HepG2 (cell line): ENCODE measurements around the gene SGCE. TPM values are rescaled to one million over a fixed set of nuclear protein-coding genes. Genes with fewer than 3 reads are reported as not detected.

Experiments used
- ATAC-seq: fragments of 200-7000 bp; cut with Tn5 transposase; 3 replicates; pipeline ENCODE4 v1.9.1; 2020; ENCODE audit warnings: mild to moderate bottlenecking, moderate library complexity
- BruUV-seq: library from RNA; stranded (reverse); fragments of 400-500 nt; replicated peaks from 2 replicates; lab custom pipeline; 2021; lab: Mats Ljungman, UMichigan
- CTCF ChIA-PET: fragments of 300-600 bp; formaldehyde crosslinking; extraction: SDS; loops from one replicate; lab custom pipeline; 2021; ENCODE audit warnings: low total read pairs, inconsistent platforms, low intra/inter-chr PET ratio; lab: Yijun Ruan, JAX
- POLR2A ChIA-PET: fragments of 350-600 bp; sonication (Branson Sonifier 250); formaldehyde crosslinking; loops from one replicate; lab custom pipeline; 2020; ENCODE audit warnings: antibody characterized with exemption, inconsistent platforms; lab: Yijun Ruan, JAX
- DNase-seq: peaks from one replicate; pipeline ENCODE4 v3.0.0-alpha.2; 2015; ENCODE audit warnings: low spot score
- FAIRE-seq: peaks from 3 replicates; lab custom pipeline; 2011; peaks lifted over from hg19 to GRCh38; lab: Jason Lieb, UNC
- H2AFZ ChIP-seq: one replicate; pipeline ENCODE4 v1.6.1; 2011; ENCODE audit warnings: low read length, inconsistent platforms
- H3K27ac ChIP-seq: fragments of 300-600 bp; 3 replicates; pipeline ENCODE4 v1.8.0; 2011; ENCODE audit warnings: mixed run types, mild to moderate bottlenecking, mixed read lengths, low read length, inconsistent platforms; ENCODE audit not compliant: insufficient read depth; ENCODE audit errors: extremely low read length
- H3K27me3 ChIP-seq, 2 experiments: fragments of 200-600 bp in 1 of 2; 2 replicates in 1 of 2; 3 replicates in 1 of 2; pipeline versions ENCODE4 v1.6.0 to v1.8.0; 2011; ENCODE audit warnings: low read length in 2 of 2, mild to moderate bottlenecking in 2 of 2, moderate library complexity in 2 of 2, inconsistent platforms in 1 of 2; ENCODE audit not compliant: insufficient read depth in 2 of 2, control insufficient read depth in 1 of 2
- H3K36me3 ChIP-seq, 2 experiments: fragments of 200-600 bp in 1 of 2; replicated peaks in 1 of 2; 2 replicates in 1 of 2; 3 replicates in 1 of 2; pipeline versions ENCODE4 v1.5.1 to v1.8.0; 2011; ENCODE audit warnings: low read length in 2 of 2, inconsistent platforms in 1 of 2; ENCODE audit not compliant: insufficient read depth in 2 of 2, control insufficient read depth in 1 of 2
- H3K4me1 ChIP-seq: 2 replicates; pipeline ENCODE4 v1.5.1; 2012; ENCODE audit warnings: low read length, inconsistent platforms; ENCODE audit not compliant: insufficient read depth
- H3K4me2 ChIP-seq: 2 replicates; pipeline ENCODE4 v1.6.0; 2011; ENCODE audit warnings: low read depth, low read length, inconsistent platforms
- H3K4me3 ChIP-seq, 3 experiments: fragments of 200-600 bp in 1 of 3; sonication (generic), shearing (Covaris generic) in 1 of 3; replicated peaks in 1 of 3; 2 replicates each; pipeline ENCODE4 v1.5.1; 2011 to 2016; ENCODE audit warnings: low read length in 3 of 3, inconsistent platforms in 2 of 3, low read depth in 2 of 3, mild to moderate bottlenecking in 2 of 3, control low read depth in 1 of 3, mixed read lengths in 1 of 3; ENCODE audit not compliant: insufficient read depth in 1 of 3
- H3K79me2 ChIP-seq: one replicate; pipeline ENCODE4 v1.6.1; 2011; ENCODE audit warnings: low read length, inconsistent platforms; ENCODE audit not compliant: insufficient read depth
- H3K9ac ChIP-seq: 2 replicates; pipeline ENCODE4 v1.6.0; 2011; ENCODE audit warnings: mild to moderate bottlenecking, low read depth, low read length, inconsistent platforms; ENCODE audit not compliant: insufficient read depth
- H3K9me3 ChIP-seq: 2 replicates; pipeline ENCODE4 v1.5.1; 2012; ENCODE audit warnings: mild to moderate bottlenecking, low read length
- H4K20me1 ChIP-seq: 2 replicates; pipeline ENCODE4 v1.6.0; 2011; ENCODE audit warnings: inconsistent platforms, mild to moderate bottlenecking, low read length, moderate library complexity; ENCODE audit not compliant: insufficient read depth
- ATF2 ChIP-seq: sonication (generic); formaldehyde crosslinking; IDR thresholded peaks from 2 replicates; pipeline ENCODE4 v1.4.0; 2020; ENCODE audit warnings: missing genetic modification reagents
- BHLHE40 ChIP-seq: IDR thresholded peaks from 2 replicates; pipeline ENCODE4 v1.6.1; 2011; ENCODE audit warnings: low read length, improper control_type of control experiment
- CC2D1A ChIP-seq: sonication (generic); formaldehyde crosslinking; IDR thresholded peaks from 2 replicates; pipeline ENCODE4 v1.8.1; 2023; ENCODE audit warnings: mild to moderate bottlenecking, missing genetic modification reagents
- CEBPG ChIP-seq: IDR thresholded peaks from 2 replicates; pipeline ENCODE4 v1.6.1; 2016
- E2F2 ChIP-seq: sonication (generic); formaldehyde crosslinking; IDR thresholded peaks from 2 replicates; pipeline ENCODE4 v1.4.0; 2020; ENCODE audit warnings: missing genetic modification reagents, borderline replicate concordance
- ELF3 ChIP-seq: IDR thresholded peaks from 2 replicates; pipeline ENCODE4 v1.6.1; 2016; ENCODE audit warnings: missing genetic modification reagents, missing compliant biosample characterization
- GATAD2A ChIP-seq: IDR thresholded peaks from 2 replicates; pipeline ENCODE4 v1.6.1; 2016
- GLMP ChIP-seq: sonication (generic); formaldehyde crosslinking; IDR thresholded peaks from 2 replicates; pipeline ENCODE4 v1.9.0; 2021; ENCODE audit warnings: missing genetic modification reagents, mild to moderate bottlenecking, borderline replicate concordance
- HOXA5 ChIP-seq: sonication (generic); formaldehyde crosslinking; IDR thresholded peaks from 2 replicates; pipeline ENCODE4 v1.4.0; 2020; ENCODE audit warnings: missing genetic modification reagents
- JUND ChIP-seq: sonication (generic); formaldehyde crosslinking; IDR thresholded peaks from 2 replicates; pipeline ENCODE4 v1.8.0; 2022; ENCODE audit warnings: mild to moderate bottlenecking, missing genetic modification reagents
- LCORL ChIP-seq, 2 experiments: fragments of 450-650 bp in 1 of 2; sonication (generic) in 1 of 2; formaldehyde crosslinking in 1 of 2; IDR thresholded peaks; 2 replicates each; pipeline versions ENCODE4 v1.5.0 to v1.6.1; 2017 to 2020; ENCODE audit warnings: antibody characterized with exemption in 1 of 2, missing genetic modification reagents in 1 of 2
- MED8 ChIP-seq: sonication (generic); formaldehyde crosslinking; IDR thresholded peaks from 2 replicates; pipeline ENCODE4 v1.8.1; 2023; ENCODE audit warnings: mild to moderate bottlenecking, missing genetic modification reagents; ENCODE audit not compliant: insufficient replicate concordance
- MEIS2 ChIP-seq: sonication (generic); formaldehyde crosslinking; IDR thresholded peaks from 2 replicates; pipeline ENCODE4 v1.9.0; 2021; ENCODE audit warnings: mild to moderate bottlenecking, missing genetic modification reagents
- MTF1 ChIP-seq: sonication (generic); formaldehyde crosslinking; IDR thresholded peaks from 2 replicates; pipeline ENCODE4 v1.5.0; 2020; ENCODE audit warnings: missing genetic modification reagents
- NR2F6 ChIP-seq, 2 experiments: IDR thresholded peaks; 2 replicates each; pipeline ENCODE4 v1.6.1; 2016; ENCODE audit warnings: antibody characterized with exemption in 1 of 2, mild to moderate bottlenecking in 1 of 2
- ZNF280D ChIP-seq: sonication (generic); formaldehyde crosslinking; IDR thresholded peaks from 2 replicates; pipeline ENCODE4 v1.5.1; 2020; ENCODE audit warnings: mild to moderate bottlenecking, missing genetic modification reagents
- ZNF362 ChIP-seq: sonication (generic); formaldehyde crosslinking; IDR thresholded peaks from 2 replicates; pipeline ENCODE4 v1.4.0; 2020; ENCODE audit warnings: missing genetic modification reagents, mild to moderate bottlenecking, borderline replicate concordance
- ZSCAN9 ChIP-seq: IDR thresholded peaks from 2 replicates; pipeline ENCODE4 v1.6.1; 2016; ENCODE audit warnings: borderline replicate concordance
- WGBS: methylation state at CpG from one replicate; pipeline ENCODE4 v1.1.6; 2017; ENCODE audit warnings: low lambda C conversion rate; 5-methylcytosine and 5-hydroxymethylcytosine counted together
- in situ Hi-C: cut with HindIII; loops from 2 replicates; pipeline ENCODE4 v1.10.0; 2017; ENCODE audit warnings: low pct_unique_long_range_greater_than_20kb; ENCODE audit not compliant: extremely low pct_ligation_motif_present
- intact Hi-C: fragments of 100-400 bp; cut with micrococcal nuclease; formaldehyde crosslinking; loops from one replicate; pipeline ENCODE4 v1.10.0; 2022; ENCODE audit not compliant: unreplicated experiment
- polyA plus RNA-seq, 8 experiments: library from polyadenylated mRNA; depleted of rRNA in 3 of 8; stranded (reverse) in 7 of 8; unstranded in 1 of 8; fragments of >200 nt; fragmentation: Illumina TruSeq in 4 of 8; extraction: Trizol in 4 of 8; gene quantifications; 2 replicates each; pipeline versions ENCODE4 v1.2.1 to v1.2.3, GENCODE V29; 2011 to 2016; ENCODE audit warnings: low read depth in 4 of 8, missing spikeins in 1 of 8, mixed read lengths in 1 of 8; ENCODE audit not compliant: insufficient read depth in 1 of 8
- total RNA-seq, 5 experiments: library from RNA; depleted of rRNA; stranded (reverse); fragments of >200 nt; fragmentation: Illumina TruSeq; extraction: Trizol; gene quantifications; 2 replicates each; pipeline ENCODE4 v1.2.3, GENCODE V29; 2016; ENCODE audit warnings: low read depth in 1 of 5

Gene SGCE
- total and polyA plus RNA-seq, 2 of the 13 experiments (the other 11 are each of a cell fraction or from before 2014, with no cell fraction given), result 52.3 to 71.1 TPM

- BruUV-seq, result no TSS peak
- WGBS, result 58% methylated on average over 2 of the region's 2 CpGs
- TF ChIP-seq MTF1 (CRISPR knock-in tag) (no peak), BHLHE40 (no peak), GLMP (CRISPR knock-in tag) (no peak), ATF2 (CRISPR knock-in tag) (peak; percentile 78; the same call in 1 of the 2 replicates), MED8 (CRISPR knock-in tag) (no peak), ZNF280D (0 out of 2 replicates have a peak, but pooled peaks have one; percentile 23), CC2D1A (CRISPR knock-in tag) (no peak), LCORL (IDR thresholded peaks at IDR 0.05) (no peak), LCORL (CRISPR knock-in tag; IDR thresholded peaks at IDR 0.05) (0 out of 2 replicates have a peak, but pooled peaks have one; percentile 15), CEBPG (CRISPR knock-in tag) (peak; percentile 62), ZSCAN9 (CRISPR knock-in tag) (no peak), GATAD2A (CRISPR knock-in tag) (peak; percentile 89), ZNF362 (CRISPR knock-in tag) (0 out of 2 replicates have a peak, but pooled peaks have one; percentile 17), ELF3 (CRISPR knock-in tag) (peak; percentile 84), NR2F6 (IDR thresholded peaks at IDR 0.05) (no peak), NR2F6 (CRISPR knock-in tag; IDR thresholded peaks at IDR 0.05) (0 out of 2 replicates have a peak, but pooled peaks have one; percentile 49), MEIS2 (CRISPR knock-in tag) (no peak), HOXA5 (CRISPR knock-in tag) (no peak), E2F2 (CRISPR knock-in tag) (no peak), JUND (CRISPR knock-in tag) (peak; percentile 91)
These were observed 42.3 kb upstream of the SGCE start for GRCh38 chr7:94698275-94698674.

More at GRCh38 chr7:94698275-94698674, 42.3 kb upstream of the SGCE start:
- FAIRE-seq, result no peak
- peak overlapping the region; percentile 47 for H3K4me2 ChIP-seq
- no peaks in the 10 kb centered on the region for H3K79me2 ChIP-seq
- H4K20me1 ChIP-seq, result no peaks in the 10 kb centered on the region
- CTCF ChIA-PET, result no interaction called here
- peak; percentile 81 for DNase-seq
- no peaks in the 10 kb centered on the region for H3K27me3 ChIP-seq
- H2AFZ ChIP-seq, result no peak overlapping the region
- no peak overlapping the region; a peak in 1 of 6 replicates for H3K4me3 ChIP-seq
- no peak for ATAC-seq
- peak overlapping the region; percentile 54 for H3K9ac ChIP-seq
- in situ Hi-C loops (no loop called here), intact Hi-C loops (no loop called here)
- H3K36me3 ChIP-seq, result no peaks in the 10 kb centered on the region
- H3K27ac ChIP-seq, result peak overlapping the region; percentile 81
- peaks cover 65% of the 10 kb centered on the region for H3K4me1 ChIP-seq
- no peaks in the 10 kb centered on the region for H3K9me3 ChIP-seq
- POLR2A ChIA-PET, result interaction anchor here (0.8 to 1.1 kb wide), 2 partner anchors 41 to 68 kb away, joined by 3 to 4 read pairs; no protein-coding TSS in a partner anchor
